Measurements from ENCODE around the gene HIBADH.
"Not testable (repeated sequence)": the region's sequence is repeated elsewhere in the genome, so short reads cannot be mapped to it uniquely, and the experiment has no call there.

HIBADH gene

DNA sequence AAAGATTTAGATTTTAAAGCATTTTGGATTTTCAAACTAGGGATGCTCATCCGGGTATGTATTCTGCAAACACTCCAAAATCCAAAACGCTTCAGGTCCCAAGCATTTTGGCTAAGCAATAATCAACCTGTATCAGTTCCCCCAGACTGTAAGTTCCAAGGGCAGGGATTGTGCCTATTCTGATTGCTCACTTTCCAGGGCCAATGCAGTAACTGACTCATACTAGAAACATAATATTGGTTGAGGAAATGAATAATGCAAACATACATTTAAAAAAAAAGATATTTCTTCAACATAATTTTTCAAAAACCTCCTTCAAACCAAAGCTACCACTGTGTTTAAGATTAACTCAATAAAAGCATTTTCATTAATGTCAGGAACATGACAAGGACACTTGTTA lies 69.5 kb downstream of the HIBADH start:
- no peak for DNase-seq

GRCh38 chr7:27590416-27590815 lies 72.3 kb downstream of the HIBADH start:
- no peak for DNase-seq

- no peak for DNase-seq
Observed at GRCh38 chr7:27587429-27587828, 75.3 kb downstream of the HIBADH start.

DNA sequence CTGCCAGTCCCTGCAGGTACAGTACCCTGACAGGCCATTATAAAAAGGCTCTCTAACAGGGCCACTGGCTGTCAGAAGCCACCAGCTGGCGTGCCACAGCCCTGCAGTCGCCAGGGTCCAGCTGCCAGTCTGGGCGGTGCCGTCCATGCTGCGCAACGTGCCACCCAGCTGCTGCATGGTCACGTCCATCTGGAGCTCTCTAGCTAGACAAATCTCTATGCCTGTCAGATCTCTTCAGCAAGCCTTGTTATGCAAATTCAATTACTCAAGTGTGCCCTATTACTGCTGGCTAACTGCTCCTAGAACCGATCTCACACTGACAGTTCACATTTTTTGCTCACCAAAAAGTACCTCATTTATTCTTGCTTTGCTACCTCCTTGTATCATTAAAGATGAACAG lies 75.9 kb downstream of the HIBADH start:
- no peak for DNase-seq

GRCh38 chr7:27585781-27586447 lies 76.8 kb downstream of the HIBADH start:
- DNase-seq, result no peak

DNA sequence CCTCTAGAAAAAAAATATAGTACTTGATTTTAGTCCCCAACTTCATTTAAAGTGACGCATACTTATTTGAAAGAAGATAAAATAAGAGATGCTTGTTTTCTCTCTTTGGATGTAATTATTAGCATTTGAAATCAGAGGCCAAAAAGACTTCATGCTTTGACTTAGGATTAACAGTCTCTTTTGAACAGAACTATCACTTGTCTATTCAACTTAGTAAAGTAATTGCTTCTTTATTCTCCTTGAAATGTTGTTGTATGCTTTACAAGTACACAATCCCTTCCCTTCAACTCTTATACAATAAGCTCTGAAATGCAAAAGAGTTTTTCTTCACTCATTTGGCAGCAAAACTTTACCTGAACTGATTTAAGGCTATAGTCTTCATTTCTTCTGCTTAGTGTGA lies 80.8 kb downstream of the HIBADH start:
- DNase-seq, result no peak

DNA sequence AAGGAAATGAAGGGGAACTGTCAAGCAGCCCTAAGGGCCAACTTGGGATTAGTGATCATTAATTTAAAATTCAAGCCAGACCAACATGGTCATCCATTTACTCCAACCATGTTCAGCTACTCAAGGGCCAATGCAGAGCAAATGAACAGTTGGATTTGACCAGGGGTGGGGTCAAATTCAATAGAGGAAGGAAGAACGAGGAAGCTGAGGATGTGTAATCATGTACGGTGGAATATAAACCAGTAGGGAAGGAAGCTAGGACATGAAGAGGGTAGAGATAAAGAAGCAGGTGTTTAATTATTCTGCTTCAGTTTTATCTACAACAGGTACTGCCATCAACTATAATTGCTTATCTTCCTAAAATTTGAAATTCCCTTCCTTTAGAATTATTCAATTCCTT lies 81.6 kb downstream of the HIBADH start:
- DNase-seq, result no peak

DNA sequence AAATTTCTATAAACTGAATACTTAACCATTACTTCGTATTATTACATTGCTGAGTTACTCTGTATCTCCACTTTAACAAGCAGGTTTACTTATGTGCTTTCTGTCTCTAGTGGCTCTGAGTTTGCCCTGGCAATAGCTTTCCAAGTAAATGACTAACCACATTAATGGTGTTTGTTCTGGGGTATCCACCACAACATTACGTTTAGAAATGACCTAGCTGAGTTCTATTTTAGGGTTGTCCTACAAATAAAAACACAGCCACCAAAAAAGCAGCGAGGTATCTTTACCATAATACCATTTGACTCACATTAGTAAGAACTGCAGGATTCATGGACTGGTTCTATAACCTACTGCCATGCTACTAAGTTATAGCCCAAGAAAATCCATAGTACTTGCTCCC lies 83.1 kb downstream of the HIBADH start:
- no peak for DNase-seq

DNA sequence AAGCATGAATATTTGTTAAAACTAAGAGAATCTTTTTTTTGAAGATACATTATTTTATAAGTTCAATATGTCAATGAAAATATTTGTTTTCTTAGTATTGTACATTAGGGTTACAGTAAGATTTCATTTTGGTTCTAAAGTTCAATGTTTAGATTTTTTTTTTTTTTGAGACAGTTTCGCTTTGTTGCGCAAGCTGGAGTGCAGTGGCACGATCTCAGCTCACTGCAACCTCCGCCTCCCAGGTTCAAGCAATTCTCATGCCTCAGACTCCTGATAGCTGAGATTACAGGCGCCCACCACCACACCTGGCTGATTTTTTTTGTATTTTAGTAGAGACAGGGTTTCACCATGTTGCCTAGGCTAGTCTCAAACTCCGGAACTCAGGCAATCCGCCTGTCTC lies 84.5 kb downstream of the HIBADH start:
- DNase-seq, result not testable (repeated sequence)

- no peak for DNase-seq
Observed at GRCh38 chr7:27576360-27576944, 86.2 kb downstream of the HIBADH start.

DNA sequence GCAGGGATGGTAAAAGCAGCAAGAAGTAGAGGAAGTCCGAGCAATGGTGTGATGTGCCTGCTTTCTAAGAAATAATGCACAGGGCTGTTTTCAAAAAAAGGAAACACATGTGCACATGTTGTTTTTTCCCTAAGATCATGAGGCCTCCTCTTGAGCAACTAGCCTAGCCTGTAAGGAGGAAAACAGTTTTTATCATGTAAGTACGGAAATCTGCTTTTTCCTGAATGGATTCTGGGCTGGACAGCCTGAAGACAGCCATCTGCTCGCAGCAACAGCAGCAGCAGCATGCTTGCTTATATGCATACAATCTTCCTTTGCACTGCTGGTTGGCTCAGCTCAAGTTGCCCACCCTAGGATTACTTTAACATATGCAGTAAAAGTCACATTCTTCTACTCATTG lies 87.1 kb downstream of the HIBADH start:
- no peak for DNase-seq

DNA sequence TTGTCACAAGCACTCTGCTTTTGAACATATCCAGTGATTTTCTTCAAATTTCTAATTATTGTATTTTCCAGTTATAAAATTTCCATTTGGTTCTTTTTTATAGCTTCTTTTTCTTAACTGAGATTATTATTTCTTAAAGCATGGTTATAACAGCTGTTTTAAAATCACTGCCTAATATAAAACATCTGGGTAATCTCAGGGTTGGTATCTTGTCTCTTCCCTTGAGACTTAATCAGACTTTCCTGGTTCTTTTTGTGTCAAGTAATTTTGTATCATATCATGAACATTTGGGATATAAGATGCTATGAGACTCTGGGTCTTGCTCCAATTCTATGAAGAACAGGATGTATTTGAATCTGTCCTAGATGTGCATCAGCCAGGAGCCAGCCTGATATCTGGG lies 93.6 kb downstream of the HIBADH start:
- DNase-seq, result no peak

GRCh38 chr7:27567266-27567665 lies 95.4 kb downstream of the HIBADH start:
- no peak for DNase-seq

DNA sequence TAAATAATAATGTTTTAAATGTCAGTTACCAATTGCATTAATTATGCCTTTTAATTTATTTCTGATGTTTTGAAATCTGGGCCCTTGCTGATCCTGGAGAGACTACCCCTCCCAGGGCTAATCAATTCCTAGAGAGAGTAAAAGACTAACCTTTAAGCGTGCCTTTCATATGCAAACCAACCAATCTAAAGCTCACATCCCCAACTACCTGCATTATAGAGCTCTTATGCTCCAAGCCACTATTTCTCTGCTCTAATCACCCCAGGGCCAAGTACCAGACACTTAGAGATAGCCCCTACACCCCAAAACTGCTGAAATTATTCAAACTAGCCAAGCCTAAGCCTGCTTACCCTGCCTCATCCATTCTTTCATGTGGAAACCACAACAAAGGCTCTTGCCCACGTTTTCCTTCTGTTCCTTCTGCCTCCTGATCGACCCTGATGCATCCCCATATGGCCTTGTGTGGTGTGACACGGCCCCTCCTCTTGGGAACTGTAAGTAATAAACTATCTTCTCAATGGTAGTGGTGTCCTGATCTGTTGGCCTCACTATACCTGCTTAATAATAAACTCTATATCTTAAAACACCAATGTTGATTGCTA lies 97.7 kb downstream of the HIBADH start:
- no peak for DNase-seq

- DNase-seq, result no peak
Observed at GRCh38 chr7:27560706-27561235, 101.9 kb downstream of the HIBADH start.

GRCh38 chr7:27555670-27556069 lies 107.0 kb downstream of the HIBADH start:
- DNase-seq, result no peak

- DNase-seq, result no peak
Observed at GRCh38 chr7:27554826-27555225, 107.9 kb downstream of the HIBADH start.

DNA sequence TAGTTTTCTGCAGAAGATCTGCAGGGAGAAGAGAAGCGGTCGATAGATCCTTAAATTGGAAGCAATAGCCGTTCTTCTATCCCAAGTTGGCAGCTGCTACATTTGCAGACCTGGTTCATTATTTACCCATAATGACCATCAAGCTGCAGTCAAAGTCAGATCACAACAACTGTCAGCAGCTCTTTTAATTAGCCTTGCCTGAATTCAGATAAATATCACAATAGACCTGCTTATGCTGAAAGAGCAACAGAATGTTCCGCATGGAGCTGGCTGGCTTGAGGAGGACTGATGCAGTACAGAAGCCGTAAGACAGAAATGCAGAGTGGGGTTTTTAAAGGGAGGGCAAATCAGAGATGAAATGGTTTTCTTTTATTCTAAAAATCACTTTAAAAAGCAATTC lies 109.4 kb downstream of the HIBADH start:
- no peak for DNase-seq

DNA sequence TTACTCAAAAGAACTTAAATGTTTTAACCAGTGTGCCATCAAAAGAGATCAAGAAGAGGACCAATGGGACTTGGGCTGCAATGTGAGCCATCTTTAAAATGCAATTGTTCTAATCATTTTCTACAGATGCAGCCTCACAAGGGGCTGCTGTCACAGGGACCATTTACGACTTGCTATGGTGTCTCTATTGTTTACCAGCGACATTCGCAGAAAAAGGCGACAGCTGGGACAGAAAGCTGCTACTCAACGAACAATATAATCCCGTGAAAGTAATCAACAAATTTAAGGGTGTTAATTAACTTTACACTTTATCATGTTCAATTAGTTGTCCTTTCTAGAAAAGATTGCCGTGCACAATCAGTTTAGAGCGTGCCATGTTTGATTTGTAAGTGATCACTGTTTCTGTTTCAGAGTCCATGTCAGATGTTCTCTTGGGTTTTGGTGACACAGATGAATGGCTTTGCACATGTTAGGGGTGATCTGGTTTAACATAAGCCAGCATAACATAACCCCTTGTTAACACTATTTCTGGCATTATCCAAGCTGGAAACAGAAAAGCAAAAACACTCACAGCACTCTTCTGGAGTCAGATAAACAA lies 110.8 kb downstream of the HIBADH start:
- no peak for DNase-seq

DNA sequence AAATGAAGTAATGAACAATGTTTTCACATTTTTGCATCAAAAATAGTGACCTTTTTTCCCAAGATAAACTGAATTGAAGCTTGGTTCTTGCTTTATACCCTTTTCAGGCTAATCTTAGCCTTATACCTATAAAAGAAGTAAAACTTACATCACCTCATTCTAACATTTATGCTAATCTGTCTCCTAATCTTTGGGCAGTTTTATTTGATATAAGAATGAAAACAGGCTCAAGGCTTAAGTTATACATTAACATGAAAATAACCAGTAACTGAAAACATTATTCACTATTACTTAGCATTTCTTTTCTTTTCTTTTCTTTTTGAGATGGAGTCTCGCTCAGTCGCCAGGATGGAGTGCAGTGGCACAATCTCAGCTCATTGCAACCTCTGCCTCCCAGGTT lies 113.1 kb downstream of the HIBADH start:
- no peak for DNase-seq

- no peak for DNase-seq
Observed at GRCh38 chr7:27548304-27548703, 114.4 kb downstream of the HIBADH start.

DNA sequence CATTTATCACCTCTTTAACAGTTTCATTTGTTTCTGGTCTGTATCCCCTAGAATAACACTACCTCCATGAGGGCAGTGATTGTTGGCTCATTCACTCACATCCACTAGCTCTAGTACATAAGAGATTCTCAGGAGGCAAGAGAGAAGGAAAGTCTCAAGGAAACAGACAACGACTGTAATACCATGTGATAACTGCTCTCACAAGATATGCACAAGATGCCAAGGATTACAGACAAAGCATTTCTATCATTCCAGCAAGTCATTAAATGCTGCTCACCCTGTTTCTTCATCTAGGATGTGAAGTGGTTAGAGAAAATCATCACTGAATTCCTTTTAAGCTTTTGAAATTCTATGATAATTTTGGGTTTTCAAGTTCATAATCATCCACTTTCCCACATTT lies 115.3 kb downstream of the HIBADH start:
- DNase-seq, result no peak

- no peak for DNase-seq
Observed at GRCh38 chr7:27546610-27547009, 116.1 kb downstream of the HIBADH start.

- no peak for DNase-seq
Observed at GRCh38 chr7:27535795-27536194, 126.9 kb downstream of the HIBADH start.
